Urinary bladder (tissue), 4 donors: ENCODE measurements around the gene KDM2B. TPM values are rescaled to one million over a fixed set of nuclear protein-coding genes. Genes with fewer than 3 reads are reported as not detected.

Source experiments
- DNase-seq: peaks from one replicate; pipeline ENCODE4 v3.0.0-alpha.2; 2015; ENCODE audit errors: extremely low spot score
- H3K27ac ChIP-seq: one replicate; pipeline ENCODE4 v1.5.1; 2013; ENCODE audit warnings: low read depth, mild to moderate bottlenecking, moderate library complexity
- H3K36me3 ChIP-seq: one replicate; pipeline ENCODE4 v1.6.1; 2013; ENCODE audit warnings: mild to moderate bottlenecking, moderate library complexity; ENCODE audit not compliant: insufficient read depth
- H3K4me1 ChIP-seq: one replicate; pipeline ENCODE4 v1.6.1; 2013; ENCODE audit warnings: mild to moderate bottlenecking, moderate library complexity; ENCODE audit not compliant: insufficient read depth
- H3K4me3 ChIP-seq: one replicate; pipeline ENCODE4 v1.5.1; 2013; ENCODE audit warnings: low read depth, low read length
- WGBS: extraction: QIAGEN DNeasy Blood & Tissue Kit; methylation state at CpG from one replicate; pipeline ENCODE4 v1.1.7; 2013; 5-methylcytosine and 5-hydroxymethylcytosine counted together
- polyA plus RNA-seq: library from polyadenylated mRNA; stranded (reverse); fragments of 200-250 nt; gene quantifications from one replicate; pipeline ENCODE4 v1.2.3, GENCODE V29; 2013
- total RNA-seq: library from RNA; depleted of rRNA; stranded (reverse); fragments of >200 nt; gene quantifications from one replicate; pipeline ENCODE4 v1.2.3, GENCODE V29; 2014
- donor health status: healthy with polysubstance abuse.
- donor health status: healthy.

KDM2B gene
- total and polyA plus RNA-seq, 2 donors: 18.7 to 23.3 TPM

DNA sequence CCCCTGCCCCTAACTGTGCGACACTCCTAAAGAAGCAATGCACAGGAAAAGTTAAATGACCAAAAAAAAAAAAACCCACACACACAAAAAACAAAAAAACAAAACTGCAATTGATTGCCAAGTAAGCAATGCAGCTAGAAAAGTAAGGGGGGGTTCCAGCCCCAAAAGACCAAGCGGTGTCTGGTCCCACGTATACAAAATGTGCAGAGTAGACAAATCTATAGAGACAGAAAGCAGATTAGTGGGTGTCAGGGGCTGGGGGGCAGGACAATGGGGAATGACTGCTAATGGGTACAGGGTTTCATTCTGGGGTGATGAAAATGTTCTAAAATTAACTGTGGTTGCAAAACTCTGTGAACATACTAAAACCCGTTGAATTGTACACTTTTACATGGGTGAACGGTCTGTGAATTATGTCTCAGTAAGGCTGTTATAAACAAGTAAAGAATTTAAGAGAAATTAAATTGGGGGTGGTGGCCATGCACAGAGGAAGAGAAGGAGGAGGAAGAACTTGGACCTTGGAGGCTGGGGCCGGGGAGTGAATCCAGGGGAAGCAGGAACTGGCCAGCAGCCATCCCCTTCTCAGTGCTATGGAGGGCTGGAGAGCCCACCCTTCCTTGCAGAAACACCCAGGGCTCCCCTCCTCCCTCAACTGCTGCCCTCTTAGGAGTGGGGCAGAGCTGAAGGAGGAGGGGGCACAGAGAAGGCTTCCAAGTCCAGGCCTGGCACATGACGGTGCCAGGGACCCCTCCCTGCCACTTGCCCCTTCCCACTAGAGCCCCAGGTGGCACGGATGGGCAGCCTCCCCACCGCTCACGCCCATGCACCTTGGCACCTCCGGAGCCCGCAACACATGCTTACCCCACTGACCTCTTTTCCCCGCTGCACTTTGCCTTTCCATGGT, 45.4 kb downstream of the KDM2B start:
- WGBS: 25% methylated on average over 13 of the region's 13 CpGs

DNA sequence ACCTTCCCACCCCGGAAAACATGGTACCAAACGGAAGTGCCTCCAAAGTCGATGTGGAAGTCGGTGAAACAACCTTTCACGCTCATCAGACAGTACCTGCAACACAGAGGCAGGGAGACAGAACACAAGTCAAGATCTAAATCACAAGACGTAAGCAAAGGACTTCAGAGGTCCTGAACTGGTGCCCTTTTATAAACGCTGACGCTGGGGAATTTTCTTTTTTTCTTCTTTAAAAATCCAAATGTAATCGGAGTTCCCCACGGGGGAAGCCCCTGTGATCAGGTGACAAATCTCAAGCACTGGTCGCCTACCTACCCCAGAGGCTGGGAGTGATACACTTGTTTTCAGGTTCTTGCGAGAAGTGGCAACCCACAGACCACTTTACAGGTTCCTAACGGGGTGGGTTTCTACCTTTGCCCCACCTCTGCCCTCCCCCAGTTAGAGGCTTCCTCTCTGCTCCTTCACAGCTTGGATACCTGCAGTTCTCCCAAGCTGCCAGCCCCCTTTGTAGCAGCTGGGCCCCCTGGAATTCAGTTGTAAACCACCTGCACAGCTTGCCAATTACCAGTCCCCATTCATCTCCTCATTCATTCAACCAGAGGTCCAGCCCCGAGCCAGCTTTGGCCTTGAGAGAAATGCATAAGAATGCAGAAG, 46.2 kb downstream of the KDM2B start:
- Histone ChIP-seq H3K4me3 (no peak overlapping the region), H3K36me3 (no peaks in the 10 kb centered on the region), H3K4me1 (peaks cover 2% of the 10 kb centered on the region), H3K27ac (no peak overlapping the region)
- 76% methylated on average over 14 of the region's 14 CpGs for WGBS
- no peak for DNase-seq

More for the DNA sequence above, 45.4 kb downstream of the KDM2B start:
- DNase-seq: no peak
- Histone ChIP-seq H3K27ac (no peak overlapping the region), H3K4me1 (peaks cover 2% of the 10 kb centered on the region), H3K36me3 (no peaks in the 10 kb centered on the region), H3K4me3 (peak overlapping the region; percentile 23)

DNA sequence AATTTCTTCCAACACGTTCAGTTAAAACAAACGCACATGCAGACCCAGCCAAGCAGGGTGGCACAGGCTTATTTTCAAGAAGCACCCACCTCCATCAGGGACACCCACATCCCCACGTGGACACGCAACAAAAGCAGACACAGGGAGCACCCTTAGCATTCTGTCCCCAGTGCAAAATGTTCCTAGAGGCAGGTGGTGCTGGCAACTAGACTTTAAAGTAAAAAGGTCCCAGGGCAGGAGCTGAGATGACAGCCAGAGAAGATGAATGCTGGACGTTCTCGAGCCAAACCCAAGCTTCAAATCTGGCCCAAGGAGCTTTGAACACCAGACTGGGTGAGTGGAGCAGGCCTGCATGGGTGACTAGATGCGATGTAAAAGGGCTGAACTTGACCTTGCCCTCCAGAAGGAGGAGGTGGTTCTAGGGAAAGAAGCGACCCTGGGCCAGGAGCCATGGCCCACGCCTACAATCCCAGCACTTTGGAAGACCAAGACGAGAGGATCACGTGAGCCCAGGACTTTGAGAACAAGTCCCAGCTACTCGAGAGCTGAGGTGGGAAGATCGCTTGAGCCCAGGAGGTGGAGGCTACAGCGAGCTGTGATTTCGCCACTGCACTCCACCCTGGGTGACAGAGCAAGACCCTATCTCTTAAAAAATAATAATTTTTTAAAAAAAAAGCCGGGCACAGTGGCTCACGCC, 47.3 kb downstream of the KDM2B start:
- Histone ChIP-seq H3K4me1 (peaks cover 2% of the 10 kb centered on the region), H3K36me3 (no peaks in the 10 kb centered on the region), H3K27ac (no peak overlapping the region), H3K4me3 (no peak overlapping the region)
- WGBS: 63% methylated on average over 17 of the region's 17 CpGs
- no peak for DNase-seq

GRCh38 chr12:121532503-121533393, 48.1 kb downstream of the KDM2B start:
- 54% methylated on average over 16 of the region's 16 CpGs for WGBS
- H3K4me1 ChIP-seq: peaks cover 2% of the 10 kb centered on the region
- H3K4me3 ChIP-seq: no peak overlapping the region
- H3K36me3 ChIP-seq: no peaks in the 10 kb centered on the region
- no peak for DNase-seq
- no peak overlapping the region for H3K27ac ChIP-seq

GRCh38 chr12:121531356-121531750, 49.5 kb downstream of the KDM2B start:
- 95% methylated on average over 1 of the region's 1 CpG for WGBS
- no peak for DNase-seq
- Histone ChIP-seq H3K4me3 (no peak overlapping the region), H3K27ac (no peak overlapping the region), H3K4me1 (no peaks in the 10 kb centered on the region), H3K36me3 (no peaks in the 10 kb centered on the region)

DNA sequence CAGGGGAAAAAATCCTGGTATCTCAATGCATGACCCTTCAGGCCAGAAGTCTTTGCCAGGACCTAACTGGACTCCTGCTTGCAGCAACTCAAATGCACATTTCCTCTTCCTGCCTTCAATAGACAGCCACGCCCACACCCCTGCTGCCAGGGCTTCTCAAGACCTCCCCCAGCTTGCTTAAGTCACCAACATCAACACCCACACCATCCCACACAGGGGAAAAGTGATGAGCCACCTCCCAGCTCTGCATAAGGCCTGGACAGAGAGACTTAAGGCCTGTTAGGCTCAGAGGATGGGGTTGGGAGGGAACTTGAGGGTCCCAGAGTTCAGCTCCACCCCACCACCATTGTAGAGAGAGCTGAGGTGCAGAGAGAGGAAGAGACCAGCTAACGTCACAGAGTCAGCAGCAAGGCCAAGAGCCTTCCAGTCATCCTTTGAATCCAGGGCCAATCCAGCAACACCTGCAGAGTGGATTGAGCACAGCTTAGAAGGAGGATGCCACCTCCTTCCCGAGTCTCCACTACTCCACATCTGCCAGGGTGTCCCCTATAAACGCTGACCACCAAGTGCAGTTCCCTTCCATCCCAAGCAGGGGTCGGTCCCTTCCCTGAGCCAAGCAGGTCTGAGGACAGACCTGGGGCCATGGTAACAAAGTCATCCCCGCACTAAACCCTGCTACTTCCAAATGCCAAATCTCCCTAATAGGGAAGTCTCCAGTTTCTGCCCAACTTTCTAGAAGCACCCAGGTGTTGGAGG, 50.0 kb downstream of the KDM2B start:
- H3K4me3 ChIP-seq: no peak overlapping the region
- H3K4me1 ChIP-seq: no peaks in the 10 kb centered on the region
- no peaks in the 10 kb centered on the region for H3K36me3 ChIP-seq
- DNase-seq: no peak
- H3K27ac ChIP-seq: no peak overlapping the region
- WGBS: 71% methylated on average over 6 of the region's 6 CpGs

DNA sequence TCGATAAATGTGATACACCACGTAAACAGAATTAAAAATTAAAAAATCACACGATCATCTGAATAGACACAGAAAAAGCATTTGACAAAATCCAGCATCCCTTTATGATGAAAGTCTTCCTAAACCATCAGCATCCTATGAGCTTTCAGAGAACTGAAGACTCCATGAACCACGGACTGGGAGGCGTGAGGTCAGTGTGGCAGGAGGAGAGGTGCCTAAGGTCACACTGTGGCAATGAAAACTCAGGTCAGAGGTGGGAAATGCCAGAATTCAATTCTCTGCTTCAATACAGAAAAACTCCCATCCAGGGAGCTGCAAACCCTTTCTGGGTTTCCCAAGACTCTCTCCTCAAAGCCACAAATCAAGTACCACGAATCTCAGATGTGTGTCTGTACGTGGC, 51.6 kb downstream of the KDM2B start:
- Histone ChIP-seq H3K27ac (no peak overlapping the region), H3K4me1 (no peaks in the 10 kb centered on the region), H3K4me3 (no peak overlapping the region), H3K36me3 (no peaks in the 10 kb centered on the region)
- 93% methylated on average over 7 of the region's 7 CpGs for WGBS
- DNase-seq: no peak

DNA sequence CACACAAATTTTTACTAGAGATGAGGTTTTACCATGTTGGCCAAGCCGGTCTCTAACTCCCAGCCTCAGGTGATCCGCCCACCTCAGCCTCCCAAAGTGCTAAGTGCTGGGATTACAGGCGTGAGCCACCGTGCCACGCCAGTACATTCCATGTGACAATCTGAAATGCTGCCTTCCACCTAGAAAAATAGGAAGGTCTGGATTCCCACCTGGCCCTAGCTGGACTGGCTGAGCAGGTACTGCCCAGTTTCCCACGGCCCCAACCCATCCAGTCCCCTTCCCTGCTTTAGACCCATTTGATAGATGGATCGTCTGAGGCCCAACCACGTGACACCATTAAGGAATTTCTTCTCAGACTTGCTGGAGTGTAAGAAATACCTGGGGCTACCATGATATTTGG, 55.4 kb downstream of the KDM2B start:
- 93% methylated on average over 8 of the region's 8 CpGs for WGBS
- H3K4me1 ChIP-seq: no peaks in the 10 kb centered on the region
- H3K27ac ChIP-seq: no peak overlapping the region
- no peak overlapping the region for H3K4me3 ChIP-seq
- no peak for DNase-seq
- H3K36me3 ChIP-seq: no peaks in the 10 kb centered on the region

DNA sequence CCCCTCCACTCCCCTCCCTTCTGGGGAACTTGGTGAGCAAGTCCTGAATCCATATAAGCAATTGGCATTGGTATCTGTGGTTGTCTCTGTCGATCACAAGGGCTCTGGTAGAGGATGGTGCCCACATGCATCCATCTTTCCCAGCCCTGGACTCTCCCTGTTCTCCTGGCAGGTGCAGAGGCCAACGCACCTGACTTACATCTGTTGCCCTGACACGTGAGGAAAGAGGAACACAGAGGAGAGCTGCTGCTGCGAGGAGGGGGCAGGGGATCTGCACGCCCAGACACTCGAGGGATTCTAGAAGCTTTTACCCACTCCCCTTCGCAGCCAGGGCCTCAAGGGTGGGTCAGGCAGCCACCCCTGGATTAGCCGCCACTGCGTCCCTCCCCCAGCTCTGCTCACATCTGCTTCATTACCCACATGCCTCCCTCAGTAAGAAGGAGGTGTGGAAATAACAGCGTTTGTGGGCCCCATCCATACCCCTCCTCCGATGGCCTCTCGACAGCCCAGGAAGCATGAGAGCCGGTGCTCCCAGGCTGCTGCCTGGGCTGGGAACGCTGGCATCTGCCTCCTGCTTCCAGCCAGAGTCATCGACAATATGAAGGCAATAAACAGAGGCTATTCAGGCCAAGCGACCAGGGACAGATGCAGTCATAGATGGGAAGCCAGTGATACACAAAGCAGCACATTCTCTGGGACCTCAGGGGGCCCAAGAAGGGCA, 56.5 kb downstream of the KDM2B start:
- Histone ChIP-seq H3K4me1 (no peaks in the 10 kb centered on the region), H3K27ac (no peak overlapping the region), H3K36me3 (no peaks in the 10 kb centered on the region), H3K4me3 (no peak overlapping the region)
- 64% methylated on average over 16 of the region's 16 CpGs for WGBS
- no peak for DNase-seq

GRCh38 chr12:121523741-121524140, 57.1 kb downstream of the KDM2B start:
- 74% methylated on average over 16 of the region's 16 CpGs for WGBS
- Histone ChIP-seq H3K27ac (no peak overlapping the region), H3K4me3 (no peak overlapping the region), H3K4me1 (no peaks in the 10 kb centered on the region), H3K36me3 (no peaks in the 10 kb centered on the region)
- DNase-seq: no peak

DNA sequence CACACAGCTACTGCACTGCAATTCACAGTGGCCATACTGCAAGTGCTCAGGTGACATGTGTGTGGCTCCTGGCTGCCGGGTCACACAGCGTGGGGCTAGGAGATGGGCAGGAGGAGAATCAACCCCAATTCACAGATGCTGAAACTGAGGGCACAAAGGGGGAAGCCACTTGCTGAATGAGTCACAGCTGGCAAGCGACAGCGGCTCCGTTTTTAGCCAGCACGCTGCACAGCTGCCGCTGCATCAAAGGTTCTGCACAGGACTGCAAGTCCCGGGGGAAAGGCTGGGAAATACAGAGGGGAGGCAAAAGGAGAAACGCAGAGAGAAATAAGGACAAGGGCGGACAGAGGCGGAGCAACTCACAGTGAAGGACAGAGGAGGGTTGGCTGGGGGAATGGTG, 57.9 kb downstream of the KDM2B start:
- no peak for DNase-seq
- no peaks in the 10 kb centered on the region for H3K4me1 ChIP-seq

DNA sequence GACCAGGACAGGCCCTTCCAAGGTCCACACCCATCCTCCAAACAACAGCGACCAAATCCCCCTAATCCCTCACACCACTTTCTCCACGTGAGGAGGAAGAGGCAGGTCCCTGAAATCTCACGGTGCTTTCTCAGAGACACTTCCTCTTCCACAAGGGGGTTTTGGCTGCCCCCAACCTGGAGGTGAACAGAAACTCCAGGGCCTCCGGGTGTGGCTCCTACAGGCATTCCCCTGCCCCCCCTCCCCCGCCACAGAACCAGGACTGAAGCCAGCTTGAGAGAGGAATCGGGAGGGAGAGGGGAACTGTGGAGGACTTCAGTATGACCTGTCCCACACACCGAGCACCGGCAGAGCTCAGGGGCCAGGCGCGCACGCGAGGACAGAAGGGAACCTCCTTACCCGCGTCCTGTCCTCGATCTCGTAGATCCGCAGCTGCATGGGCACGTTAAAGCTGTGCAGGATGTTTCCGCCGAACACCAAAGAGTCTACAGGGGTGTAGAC, 60.2 kb downstream of the KDM2B start:
- no peak overlapping the region for H3K4me3 ChIP-seq
- no peak overlapping the region for H3K27ac ChIP-seq
- no peaks in the 10 kb centered on the region for H3K4me1 ChIP-seq
- 57% methylated on average over 20 of the region's 20 CpGs for WGBS
- DNase-seq: no peak
- no peaks in the 10 kb centered on the region for H3K36me3 ChIP-seq

More for the DNA sequence above, 57.9 kb downstream of the KDM2B start:
- Histone ChIP-seq H3K4me3 (no peak overlapping the region), H3K27ac (no peak overlapping the region), H3K36me3 (no peaks in the 10 kb centered on the region)
- 77% methylated on average over 11 of the region's 11 CpGs for WGBS
